HL-60 (cell line): ENCODE measurements around the gene MLYCD.

ENCODE experiments used
- DNase-seq, 2 experiments: peaks; one replicate each; pipeline ENCODE4 v3.0.0-alpha.2; 2010 to 2020; ENCODE audit warnings: low read depth in 1 of 2, low spot score in 1 of 2
- H3K27ac ChIP-seq: fragments of 250-450 bp; sonication (Bioruptor Pico); replicated peaks from 2 replicates; pipeline ENCODE4 v1.5.1; 2020; ENCODE audit warnings: mild to moderate bottlenecking, moderate library complexity
- H3K27me3 ChIP-seq: fragments of 250-450 bp; sonication (Bioruptor Pico); 2 replicates; pipeline ENCODE4 v1.5.1; 2021; ENCODE audit warnings: mild to moderate bottlenecking, moderate library complexity; ENCODE audit not compliant: insufficient read depth, poor library complexity, severe bottlenecking
- H3K4me3 ChIP-seq: replicated peaks from 2 replicates; pipeline ENCODE4 v1.5.1; 2011; ENCODE audit warnings: mild to moderate bottlenecking, control low read depth, low read length; ENCODE audit not compliant: insufficient read depth
- GABPA ChIP-seq: IDR thresholded peaks from 2 replicates; pipeline ENCODE4 v1.6.1; 2012; ENCODE audit warnings: low read depth
- POLR2AphosphoS5 ChIP-seq: IDR thresholded peaks from 2 replicates; pipeline ENCODE4 v1.6.1; 2012; ENCODE audit warnings: low read depth
- SPI1 ChIP-seq: IDR thresholded peaks from 2 replicates; pipeline ENCODE4 v1.6.1; 2012; ENCODE audit warnings: low read depth, mild to moderate bottlenecking, borderline replicate concordance
- TF ChIP-seq, protein P1 (sequence below): IDR thresholded peaks from 2 replicates; pipeline ENCODE4 v1.6.1; 2012; ENCODE audit warnings: low read depth; ENCODE audit not compliant: insufficient replicate concordance
- TF ChIP-seq, protein P2 (sequence below): IDR thresholded peaks from one replicate; pipeline ENCODE4 v1.5.1; 2011; ENCODE audit warnings: low read length, control low read depth, inconsistent platforms; ENCODE audit not compliant: insufficient read depth

The MLYCD gene

GRCh38 chr16:83960521-83961249 is 61.8 kb downstream of the MLYCD start:
- TF ChIP-seq, protein P1, sequence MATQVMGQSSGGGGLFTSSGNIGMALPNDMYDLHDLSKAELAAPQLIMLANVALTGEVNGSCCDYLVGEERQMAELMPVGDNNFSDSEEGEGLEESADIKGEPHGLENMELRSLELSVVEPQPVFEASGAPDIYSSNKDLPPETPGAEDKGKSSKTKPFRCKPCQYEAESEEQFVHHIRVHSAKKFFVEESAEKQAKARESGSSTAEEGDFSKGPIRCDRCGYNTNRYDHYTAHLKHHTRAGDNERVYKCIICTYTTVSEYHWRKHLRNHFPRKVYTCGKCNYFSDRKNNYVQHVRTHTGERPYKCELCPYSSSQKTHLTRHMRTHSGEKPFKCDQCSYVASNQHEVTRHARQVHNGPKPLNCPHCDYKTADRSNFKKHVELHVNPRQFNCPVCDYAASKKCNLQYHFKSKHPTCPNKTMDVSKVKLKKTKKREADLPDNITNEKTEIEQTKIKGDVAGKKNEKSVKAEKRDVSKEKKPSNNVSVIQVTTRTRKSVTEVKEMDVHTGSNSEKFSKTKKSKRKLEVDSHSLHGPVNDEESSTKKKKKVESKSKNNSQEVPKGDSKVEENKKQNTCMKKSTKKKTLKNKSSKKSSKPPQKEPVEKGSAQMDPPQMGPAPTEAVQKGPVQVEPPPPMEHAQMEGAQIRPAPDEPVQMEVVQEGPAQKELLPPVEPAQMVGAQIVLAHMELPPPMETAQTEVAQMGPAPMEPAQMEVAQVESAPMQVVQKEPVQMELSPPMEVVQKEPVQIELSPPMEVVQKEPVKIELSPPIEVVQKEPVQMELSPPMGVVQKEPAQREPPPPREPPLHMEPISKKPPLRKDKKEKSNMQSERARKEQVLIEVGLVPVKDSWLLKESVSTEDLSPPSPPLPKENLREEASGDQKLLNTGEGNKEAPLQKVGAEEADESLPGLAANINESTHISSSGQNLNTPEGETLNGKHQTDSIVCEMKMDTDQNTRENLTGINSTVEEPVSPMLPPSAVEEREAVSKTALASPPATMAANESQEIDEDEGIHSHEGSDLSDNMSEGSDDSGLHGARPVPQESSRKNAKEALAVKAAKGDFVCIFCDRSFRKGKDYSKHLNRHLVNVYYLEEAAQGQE = no peak
- no peak for TF ChIP-seq SPI1
- TF ChIP-seq, protein P2, sequence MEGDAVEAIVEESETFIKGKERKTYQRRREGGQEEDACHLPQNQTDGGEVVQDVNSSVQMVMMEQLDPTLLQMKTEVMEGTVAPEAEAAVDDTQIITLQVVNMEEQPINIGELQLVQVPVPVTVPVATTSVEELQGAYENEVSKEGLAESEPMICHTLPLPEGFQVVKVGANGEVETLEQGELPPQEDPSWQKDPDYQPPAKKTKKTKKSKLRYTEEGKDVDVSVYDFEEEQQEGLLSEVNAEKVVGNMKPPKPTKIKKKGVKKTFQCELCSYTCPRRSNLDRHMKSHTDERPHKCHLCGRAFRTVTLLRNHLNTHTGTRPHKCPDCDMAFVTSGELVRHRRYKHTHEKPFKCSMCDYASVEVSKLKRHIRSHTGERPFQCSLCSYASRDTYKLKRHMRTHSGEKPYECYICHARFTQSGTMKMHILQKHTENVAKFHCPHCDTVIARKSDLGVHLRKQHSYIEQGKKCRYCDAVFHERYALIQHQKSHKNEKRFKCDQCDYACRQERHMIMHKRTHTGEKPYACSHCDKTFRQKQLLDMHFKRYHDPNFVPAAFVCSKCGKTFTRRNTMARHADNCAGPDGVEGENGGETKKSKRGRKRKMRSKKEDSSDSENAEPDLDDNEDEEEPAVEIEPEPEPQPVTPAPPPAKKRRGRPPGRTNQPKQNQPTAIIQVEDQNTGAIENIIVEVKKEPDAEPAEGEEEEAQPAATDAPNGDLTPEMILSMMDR = no peak
- no peak for TF ChIP-seq GABPA
- no peak for TF ChIP-seq POLR2AphosphoS5
- H3K4me3 ChIP-seq = no peak overlapping the region
- no peak overlapping the region for H3K27ac ChIP-seq
- H3K27me3 ChIP-seq = no peaks in the 10 kb centered on the region
- DNase-seq = no peak

DNA sequence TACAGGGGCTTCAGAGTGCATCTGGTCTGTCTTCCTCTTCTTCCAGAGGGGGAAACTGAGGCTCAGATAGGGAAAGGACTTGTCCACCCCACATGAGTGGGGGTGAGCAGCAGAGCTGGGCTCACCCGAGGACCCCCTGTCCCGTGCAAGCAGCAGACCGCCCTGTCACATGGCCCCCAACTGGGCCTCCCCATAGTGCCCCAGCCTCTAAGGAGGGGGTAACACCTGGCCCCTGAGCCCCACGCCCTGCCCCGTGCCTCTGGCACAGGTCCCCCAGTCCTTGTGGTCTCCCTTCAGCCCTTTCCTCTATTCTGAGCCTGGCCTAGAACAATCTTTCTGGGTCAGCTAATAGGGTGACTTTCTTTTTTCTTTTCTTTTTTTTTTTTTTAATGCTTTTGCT is 62.7 kb downstream of the MLYCD start:
- Histone ChIP-seq H3K27me3 (no peaks in the 10 kb centered on the region), H3K27ac (no peak overlapping the region), H3K4me3 (no peak overlapping the region)
- TF ChIP-seq, protein P1 = no peak
- TF ChIP-seq GABPA (no peak), SPI1 (no peak), POLR2AphosphoS5 (no peak)
- TF ChIP-seq, protein P2 = no peak
- DNase-seq = no peak

DNA sequence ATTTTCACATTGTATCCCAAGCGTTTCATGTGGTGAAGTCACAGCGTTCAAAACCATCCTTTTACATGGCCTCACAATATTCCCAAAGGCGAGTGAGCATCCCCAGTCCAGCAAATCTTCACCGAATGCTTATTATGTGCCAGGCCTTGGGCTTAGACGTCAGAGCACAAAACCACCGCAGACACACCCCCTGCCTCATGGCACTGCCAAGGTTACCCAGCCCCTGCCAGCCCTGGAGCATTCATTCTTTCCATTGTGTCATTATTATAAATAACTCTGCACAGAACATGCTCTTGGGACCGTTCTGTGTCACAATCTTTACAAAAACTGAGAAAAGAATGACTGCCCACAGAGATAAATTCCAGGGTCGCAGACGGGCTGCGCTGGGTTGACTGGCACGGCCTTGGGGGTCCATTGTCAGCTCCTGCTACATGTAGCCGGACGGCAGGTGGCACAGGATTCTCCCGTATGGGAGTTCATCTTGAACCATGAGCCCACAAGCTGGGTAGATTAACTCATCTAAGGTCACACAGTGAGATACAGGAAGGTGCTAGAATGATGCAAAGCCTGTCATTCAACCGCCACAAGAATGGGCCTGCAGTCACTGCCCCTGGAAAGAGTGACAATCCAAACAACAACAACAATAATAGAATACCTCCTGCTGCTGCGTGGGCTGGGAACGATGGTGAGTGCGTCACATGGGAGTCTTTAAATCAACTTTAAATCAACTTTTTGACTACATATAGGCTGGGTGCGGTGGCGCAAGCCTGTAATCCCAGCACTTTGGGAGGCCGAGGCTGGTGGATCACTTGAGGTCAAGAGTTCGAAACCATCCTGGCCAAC is 64.6 kb downstream of the MLYCD start:
- Histone ChIP-seq H3K27ac (no peak overlapping the region), H3K4me3 (no peak overlapping the region), H3K27me3 (no peaks in the 10 kb centered on the region)
- no peak for TF ChIP-seq SPI1
- TF ChIP-seq, protein P2 = no peak
- no peak for TF ChIP-seq GABPA
- TF ChIP-seq, protein P1 = no peak
- no peak for TF ChIP-seq POLR2AphosphoS5
- DNase-seq = no peak
